H1 (cell line): ENCODE measurements around the gene TCAIM.
A peak's percentile ranks its signal among the peaks of the same experiment; 100 is the strongest.

Experiments used
- ATF2 ChIP-seq: IDR thresholded peaks from 2 replicates; pipeline ENCODE4 v1.6.1; 2012; ENCODE audit warnings: low read length, inconsistent platforms
- BACH1 ChIP-seq: IDR thresholded peaks from 2 replicates; pipeline ENCODE4 v1.6.1; 2012; ENCODE audit warnings: low read length, improper control_type of control experiment
- BRCA1 ChIP-seq: IDR thresholded peaks from 2 replicates; pipeline ENCODE4 v1.6.1; 2012; ENCODE audit warnings: low read depth, low read length, improper control_type of control experiment
- CREB1 ChIP-seq: IDR thresholded peaks from 2 replicates; pipeline ENCODE4 v1.6.1; 2012; ENCODE audit warnings: inconsistent platforms
- CTCF ChIP-seq, 3 experiments: IDR thresholded peaks; 1 replicate in 2 of 3; 2 replicates in 1 of 3; pipeline versions ENCODE4 v1.5.1 to v1.6.1; 2011; ENCODE audit warnings: low read length in 3 of 3, mild to moderate bottlenecking in 3 of 3, inconsistent platforms in 2 of 3, low read depth in 1 of 3, moderate library complexity in 1 of 3; ENCODE audit not compliant: insufficient read depth in 1 of 3; ENCODE audit errors: control extremely low read depth in 1 of 3
- EGR1 ChIP-seq: IDR thresholded peaks from 2 replicates; pipeline ENCODE4 v1.6.1; 2011; ENCODE audit warnings: low read depth, low read length, borderline replicate concordance
- EZH2 ChIP-seq: fragments of 200-600 bp; sonication (generic); IDR thresholded peaks from 2 replicates; pipeline ENCODE4 v1.7.1; 2012; ENCODE audit warnings: low read depth, mild to moderate bottlenecking, moderate library complexity, low read length, inconsistent platforms; ENCODE audit not compliant: severe bottlenecking
- GTF2F1 ChIP-seq: IDR thresholded peaks from 2 replicates; pipeline ENCODE4 v1.6.1; 2012; ENCODE audit warnings: low read depth, low read length, improper control_type of control experiment, borderline replicate concordance
- NANOG ChIP-seq: IDR thresholded peaks from 2 replicates; pipeline ENCODE4 v1.6.1; 2011; ENCODE audit warnings: low read length, low read depth, mild to moderate bottlenecking, inconsistent platforms; ENCODE audit not compliant: insufficient read depth, poor library complexity, severe bottlenecking
- NRF1 ChIP-seq: IDR thresholded peaks from 2 replicates; pipeline ENCODE4 v1.6.1; 2011; ENCODE audit warnings: mild to moderate bottlenecking, low read depth, low read length, improper control_type of control experiment
- POLR2A ChIP-seq, 2 experiments: IDR thresholded peaks; 1 replicate in 1 of 2; 2 replicates in 1 of 2; pipeline ENCODE4 v1.6.1; 2011; ENCODE audit warnings: low read depth in 2 of 2, low read length in 2 of 2, mild to moderate bottlenecking in 2 of 2; ENCODE audit errors: control extremely low read depth in 1 of 2
- POLR2AphosphoS5 ChIP-seq: IDR thresholded peaks from 2 replicates; pipeline ENCODE4 v1.6.1; 2011; ENCODE audit warnings: low read depth, low read length
- RFX5 ChIP-seq: IDR thresholded peaks from 2 replicates; pipeline ENCODE4 v1.6.1; 2011; ENCODE audit warnings: low read depth, low read length, improper control_type of control experiment, borderline replicate concordance
- SIX5 ChIP-seq: IDR thresholded peaks from 2 replicates; pipeline ENCODE4 v1.6.1; 2011; ENCODE audit warnings: mild to moderate bottlenecking, low read depth, low read length

- TF ChIP-seq ATF2: no peak
- TF ChIP-seq NANOG: no peak
- no peak for TF ChIP-seq CREB1
- TF ChIP-seq EZH2: no peak
- peak in 2 of 3 experiments; percentile 2 to 23; a peak in 1 of 4 replicates for TF ChIP-seq CTCF (IDR thresholded peaks at IDR 0.05; ENCODE audit: control extremely low read depth in 1 of 3, insufficient read depth in 1 of 3, low read depth in 1 of 3, low read length in 3 of 3)
- TF ChIP-seq BACH1: no peak
- no peak for TF ChIP-seq NRF1
- TF ChIP-seq SIX5: no peak
- TF ChIP-seq RFX5: no peak
- TF ChIP-seq POLR2A (IDR thresholded peaks at IDR 0.05; ENCODE audit: control extremely low read depth in 1 of 2, low read depth in 2 of 2, low read length in 2 of 2): no peak
- TF ChIP-seq BRCA1: no peak
- TF ChIP-seq EGR1: no peak
- TF ChIP-seq GTF2F1: no peak
- no peak for TF ChIP-seq POLR2AphosphoS5
Measured at GRCh38 chr3:44337248-44337785, 1.2 kb upstream of the TCAIM start.
